ENCODE measurements around the gene ACAN.

The ACAN gene

GRCh38 chr15:88802991-88803240 lies 320 bp upstream of the ACAN start:
- FAIRE-seq (no peak), DNase-seq (ENCODE audit: insufficient read length) (no peak)
- no peak for TF ChIP-seq POLR2A (IDR thresholded peaks at IDR 0.05; ENCODE audit: low read depth, low read length)
- TF ChIP-seq TAF1 (IDR thresholded peaks at IDR 0.05; ENCODE audit: borderline replicate concordance, low read depth, low read length): no peak
- no peak for TF ChIP-seq POLR2AphosphoS5 (IDR thresholded peaks at IDR 0.05; ENCODE audit: low read depth, low read length)

DNA sequence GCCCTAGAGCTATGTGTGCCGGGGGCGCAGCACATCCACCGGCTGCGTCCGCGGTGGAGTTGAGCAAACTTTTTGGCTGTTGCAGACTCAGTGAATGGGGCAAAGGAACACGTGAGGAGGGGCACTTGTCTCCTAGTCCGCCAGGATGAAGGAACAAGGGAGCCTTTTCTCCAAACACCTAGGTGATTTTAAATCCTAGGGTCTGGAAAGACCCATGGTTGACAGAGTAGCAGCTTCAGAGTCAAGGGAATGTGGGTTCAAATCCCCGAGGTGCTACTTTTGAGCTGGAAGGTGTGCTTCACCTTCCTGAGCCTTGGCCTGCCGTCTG lies 648 bp downstream of the ACAN start:
- FAIRE-seq (no peak), DNase-seq (ENCODE audit: insufficient read length) (no peak)
- TF ChIP-seq POLR2A (IDR thresholded peaks at IDR 0.05; ENCODE audit: low read depth, low read length): no peak
- no peak for TF ChIP-seq TAF1 (IDR thresholded peaks at IDR 0.05; ENCODE audit: borderline replicate concordance, low read depth, low read length)
- TF ChIP-seq POLR2AphosphoS5 (IDR thresholded peaks at IDR 0.05; ENCODE audit: low read depth, low read length): no peak

DNA sequence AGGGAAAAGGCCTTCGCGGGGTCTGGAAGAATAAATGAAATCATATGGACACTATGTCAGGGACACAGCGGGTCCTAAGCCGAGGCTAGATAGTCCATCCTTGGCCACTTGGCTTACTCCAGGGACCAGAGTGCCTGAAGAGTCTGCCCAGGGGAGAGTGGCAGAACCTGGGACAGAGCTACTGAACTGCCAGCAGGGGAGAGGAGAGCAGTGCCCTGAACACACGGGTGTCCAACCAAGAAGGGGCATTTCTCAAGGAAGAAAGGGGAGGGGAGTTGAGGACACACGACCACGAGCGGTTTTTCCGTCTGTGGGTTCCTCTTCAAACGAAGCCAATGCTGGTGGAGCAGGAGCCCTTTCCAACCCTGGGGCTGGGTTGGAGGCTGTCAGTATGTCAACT lies 1.0 kb downstream of the ACAN start:
- TF ChIP-seq POLR2AphosphoS5 (IDR thresholded peaks at IDR 0.05; ENCODE audit: low read depth, low read length) (no peak), POLR2A (IDR thresholded peaks at IDR 0.05; ENCODE audit: low read depth, low read length) (no peak), TAF1 (IDR thresholded peaks at IDR 0.05; ENCODE audit: borderline replicate concordance, low read depth, low read length) (no peak)
- FAIRE-seq (no peak), DNase-seq (ENCODE audit: insufficient read length) (no peak)

GRCh38 chr15:88805031-88805780 lies 2.0 kb downstream of the ACAN start:
- no peak for DNase-seq (ENCODE audit: insufficient read length)
- TF ChIP-seq TAF1 (IDR thresholded peaks at IDR 0.05; ENCODE audit: borderline replicate concordance, low read depth, low read length) (no peak), POLR2AphosphoS5 (IDR thresholded peaks at IDR 0.05; ENCODE audit: low read depth, low read length) (no peak), POLR2A (IDR thresholded peaks at IDR 0.05; ENCODE audit: low read depth, low read length) (no peak)
- FAIRE-seq: no peak

GRCh38 chr15:88810446-88810845 lies 7.2 kb downstream of the ACAN start:
- TF ChIP-seq POLR2A (IDR thresholded peaks at IDR 0.05; ENCODE audit: low read depth, low read length) (no peak), POLR2AphosphoS5 (IDR thresholded peaks at IDR 0.05; ENCODE audit: low read depth, low read length) (no peak), TAF1 (IDR thresholded peaks at IDR 0.05; ENCODE audit: borderline replicate concordance, low read depth, low read length) (no peak)
- DNase-seq (ENCODE audit: insufficient read length) (no peak), FAIRE-seq (no peak)

- FAIRE-seq (no peak), DNase-seq (ENCODE audit: insufficient read length) (no peak)
- TF ChIP-seq TAF1 (IDR thresholded peaks at IDR 0.05; ENCODE audit: borderline replicate concordance, low read depth, low read length): no peak
- TF ChIP-seq POLR2AphosphoS5 (IDR thresholded peaks at IDR 0.05; ENCODE audit: low read depth, low read length): no peak
- no peak for TF ChIP-seq POLR2A (IDR thresholded peaks at IDR 0.05; ENCODE audit: low read depth, low read length)
Measured at GRCh38 chr15:88812133-88812532, 8.9 kb downstream of the ACAN start.

DNA sequence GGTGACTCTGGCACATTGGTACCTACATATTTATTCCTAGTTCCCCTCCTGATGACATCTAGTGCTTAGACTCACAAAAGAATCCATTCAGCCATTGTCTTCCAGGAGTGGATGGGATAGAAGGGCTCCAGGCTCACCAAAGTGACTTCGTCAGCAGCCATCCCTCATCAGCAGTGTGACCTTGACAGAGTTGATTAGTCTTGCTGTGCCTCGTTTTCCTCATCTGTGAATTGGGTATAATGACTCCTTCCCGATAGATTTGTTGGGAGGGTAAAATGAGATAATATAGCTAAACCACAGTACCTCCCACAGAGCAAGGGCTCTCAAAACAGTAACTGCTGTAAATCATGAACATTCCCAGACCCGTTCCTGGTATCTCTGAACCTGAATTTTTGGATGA lies 10.7 kb downstream of the ACAN start:
- TF ChIP-seq POLR2A (IDR thresholded peaks at IDR 0.05; ENCODE audit: low read depth, low read length) (no peak), POLR2AphosphoS5 (IDR thresholded peaks at IDR 0.05; ENCODE audit: low read depth, low read length) (no peak), TAF1 (IDR thresholded peaks at IDR 0.05; ENCODE audit: borderline replicate concordance, low read depth, low read length) (no peak)
- FAIRE-seq: no peak
- no peak for DNase-seq (ENCODE audit: insufficient read length)

GRCh38 chr15:88814393-88814792 lies 11.2 kb downstream of the ACAN start:
- no peak for DNase-seq (ENCODE audit: insufficient read length)
- TF ChIP-seq POLR2AphosphoS5 (IDR thresholded peaks at IDR 0.05; ENCODE audit: low read depth, low read length) (no peak), POLR2A (IDR thresholded peaks at IDR 0.05; ENCODE audit: low read depth, low read length) (no peak), TAF1 (IDR thresholded peaks at IDR 0.05; ENCODE audit: borderline replicate concordance, low read depth, low read length) (no peak)
- FAIRE-seq: no peak

GRCh38 chr15:88818920-88819319 lies 15.7 kb downstream of the ACAN start:
- no peak for DNase-seq (ENCODE audit: insufficient read length)
- no peak for TF ChIP-seq POLR2A (IDR thresholded peaks at IDR 0.05; ENCODE audit: low read depth, low read length)
- no peak for TF ChIP-seq TAF1 (IDR thresholded peaks at IDR 0.05; ENCODE audit: borderline replicate concordance, low read depth, low read length)
- TF ChIP-seq POLR2AphosphoS5 (IDR thresholded peaks at IDR 0.05; ENCODE audit: low read depth, low read length): no peak
- FAIRE-seq: no peak

DNA sequence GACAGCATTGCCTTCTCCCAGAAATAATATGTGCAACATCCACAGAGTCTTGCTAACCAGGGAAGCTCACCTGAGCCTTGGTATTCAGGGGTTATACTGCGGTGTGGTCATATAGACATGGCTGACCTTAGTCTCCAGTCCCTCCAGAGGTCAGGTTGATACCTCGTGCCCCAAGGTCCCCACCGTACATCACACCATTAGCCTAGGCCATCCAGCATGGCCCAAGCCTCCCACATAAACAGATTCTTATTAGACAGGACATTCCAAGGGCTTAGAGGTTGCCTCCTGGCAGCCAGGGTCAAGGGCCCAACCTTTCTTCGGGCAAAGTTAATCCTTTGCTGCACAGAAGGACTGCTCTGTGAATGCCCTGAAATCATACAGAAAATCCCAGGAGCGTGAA lies 18.8 kb downstream of the ACAN start:
- no peak for TF ChIP-seq POLR2AphosphoS5 (IDR thresholded peaks at IDR 0.05; ENCODE audit: low read depth, low read length)
- no peak for TF ChIP-seq POLR2A (IDR thresholded peaks at IDR 0.05; ENCODE audit: low read depth, low read length)
- no peak for TF ChIP-seq TAF1 (IDR thresholded peaks at IDR 0.05; ENCODE audit: borderline replicate concordance, low read depth, low read length)
- FAIRE-seq: no peak

DNA sequence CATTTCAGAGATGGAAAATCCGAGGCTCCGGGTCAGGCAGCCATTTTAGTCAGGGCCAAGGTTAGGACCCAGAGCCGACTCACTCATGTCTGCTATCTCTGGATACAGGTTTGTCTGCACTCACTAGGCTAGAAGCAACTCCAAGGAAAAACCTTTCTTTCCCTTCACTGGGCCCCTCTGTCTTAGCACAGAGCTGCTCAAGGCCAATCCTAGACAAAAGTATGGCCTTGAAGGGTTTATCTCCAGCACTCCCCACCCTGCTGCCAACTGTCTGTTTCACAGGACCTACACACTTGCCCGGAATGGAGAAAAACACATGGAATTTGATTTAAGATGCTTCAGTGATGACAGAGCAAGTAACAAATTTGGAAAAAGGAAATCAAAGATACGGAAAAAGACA lies 25.6 kb downstream of the ACAN start:
- FAIRE-seq (no peak), DNase-seq (ENCODE audit: insufficient read length) (no peak)
- TF ChIP-seq POLR2A (IDR thresholded peaks at IDR 0.05; ENCODE audit: low read depth, low read length): no peak
- TF ChIP-seq POLR2AphosphoS5 (IDR thresholded peaks at IDR 0.05; ENCODE audit: low read depth, low read length): no peak
- no peak for TF ChIP-seq TAF1 (IDR thresholded peaks at IDR 0.05; ENCODE audit: borderline replicate concordance, low read depth, low read length)

More for the DNA sequence above, 18.8 kb downstream of the ACAN start:
- DNase-seq (ENCODE audit: insufficient read length): no peak

DNA sequence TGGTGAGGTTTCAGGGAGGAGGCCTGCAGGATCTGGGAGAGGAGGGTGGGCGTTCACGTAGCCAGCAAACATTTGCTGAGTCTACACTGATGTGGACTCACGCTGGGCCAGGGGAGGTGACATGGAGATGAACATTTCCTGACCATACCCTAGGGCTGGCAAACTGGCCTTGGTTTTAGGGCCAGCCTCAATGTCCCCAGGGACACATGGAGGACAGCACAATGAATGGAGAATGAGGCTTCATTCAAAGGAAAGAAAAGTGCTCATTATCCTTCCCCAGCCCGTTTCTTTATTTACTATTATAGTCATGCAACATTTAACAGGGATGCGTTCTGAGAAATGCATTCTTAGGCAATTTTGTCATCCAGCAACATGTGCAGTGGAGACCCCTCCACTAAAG lies 26.8 kb downstream of the ACAN start:
- DNase-seq (ENCODE audit: insufficient read length): no peak
- no peak for FAIRE-seq
- TF ChIP-seq POLR2A (IDR thresholded peaks at IDR 0.05; ENCODE audit: low read depth, low read length) (no peak), TAF1 (IDR thresholded peaks at IDR 0.05; ENCODE audit: borderline replicate concordance, low read depth, low read length) (no peak), POLR2AphosphoS5 (IDR thresholded peaks at IDR 0.05; ENCODE audit: low read depth, low read length) (no peak)

All from GM12892 (cell line).